Esophagus squamous epithelium (tissue), 4 donors: Measurements from ENCODE around the gene POC5.

Experiments
- POLR2A ChIP-seq, 4 donors: fragments of 450-650 bp; IDR thresholded peaks; one replicate each; pipeline ENCODE4 v1.6.1; 2017; ENCODE audit warnings: antibody characterized with exemption in 4 of 4, mild to moderate bottlenecking in 4 of 4, moderate library complexity in 3 of 4
- TF ChIP-seq, protein P1 (sequence below), 6 experiments: fragments of 450-650 bp in 4 of 6; fragments of 200-600 bp in 2 of 6; sonication (generic) in 2 of 6; IDR thresholded peaks; one replicate each; pipeline ENCODE4 v1.5.1; 2016 to 2019; ENCODE audit warnings: antibody characterized with exemption in 6 of 6, mild to moderate bottlenecking in 4 of 6, moderate library complexity in 4 of 6

DNA sequence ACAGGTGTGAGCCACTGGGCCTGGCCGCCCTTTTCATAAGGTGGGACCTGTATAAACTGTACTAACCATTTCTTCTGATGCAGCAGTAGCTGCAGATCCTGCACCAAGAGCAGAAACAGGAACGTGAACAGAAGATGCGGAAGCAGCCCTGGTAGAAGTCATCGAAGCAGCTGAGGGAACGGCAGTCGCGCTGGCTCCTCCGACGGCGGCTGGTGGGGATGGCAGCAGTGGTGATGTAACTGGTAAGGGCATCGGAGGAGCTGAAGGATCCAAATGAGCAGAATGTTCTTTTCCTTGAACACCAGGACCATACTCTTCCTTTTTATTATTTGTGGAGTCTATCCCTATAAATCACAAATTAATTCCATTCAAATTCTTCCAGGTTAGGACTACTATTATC lies 32.1 kb downstream of the POC5 start:
- no peak for TF ChIP-seq POLR2A (IDR thresholded peaks at IDR 0.05)
- TF ChIP-seq, protein P1, sequence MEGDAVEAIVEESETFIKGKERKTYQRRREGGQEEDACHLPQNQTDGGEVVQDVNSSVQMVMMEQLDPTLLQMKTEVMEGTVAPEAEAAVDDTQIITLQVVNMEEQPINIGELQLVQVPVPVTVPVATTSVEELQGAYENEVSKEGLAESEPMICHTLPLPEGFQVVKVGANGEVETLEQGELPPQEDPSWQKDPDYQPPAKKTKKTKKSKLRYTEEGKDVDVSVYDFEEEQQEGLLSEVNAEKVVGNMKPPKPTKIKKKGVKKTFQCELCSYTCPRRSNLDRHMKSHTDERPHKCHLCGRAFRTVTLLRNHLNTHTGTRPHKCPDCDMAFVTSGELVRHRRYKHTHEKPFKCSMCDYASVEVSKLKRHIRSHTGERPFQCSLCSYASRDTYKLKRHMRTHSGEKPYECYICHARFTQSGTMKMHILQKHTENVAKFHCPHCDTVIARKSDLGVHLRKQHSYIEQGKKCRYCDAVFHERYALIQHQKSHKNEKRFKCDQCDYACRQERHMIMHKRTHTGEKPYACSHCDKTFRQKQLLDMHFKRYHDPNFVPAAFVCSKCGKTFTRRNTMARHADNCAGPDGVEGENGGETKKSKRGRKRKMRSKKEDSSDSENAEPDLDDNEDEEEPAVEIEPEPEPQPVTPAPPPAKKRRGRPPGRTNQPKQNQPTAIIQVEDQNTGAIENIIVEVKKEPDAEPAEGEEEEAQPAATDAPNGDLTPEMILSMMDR (IDR thresholded peaks at IDR 0.05) = no peak
